Urinary bladder (tissue), 4 donors: ENCODE results near the gene SLF2. TPM values are rescaled to one million over a fixed set of nuclear protein-coding genes. Genes with fewer than 3 reads are reported as not detected.
"Not testable (repeated sequence)": the region's sequence is repeated elsewhere in the genome, so short reads cannot be mapped to it uniquely, and the experiment has no call there.

Experiments used
- DNase-seq: peaks from one replicate; pipeline ENCODE4 v3.0.0-alpha.2; 2015; ENCODE audit errors: extremely low spot score
- H3K27ac ChIP-seq: one replicate; pipeline ENCODE4 v1.5.1; 2013; ENCODE audit warnings: low read depth, mild to moderate bottlenecking, moderate library complexity
- H3K36me3 ChIP-seq: one replicate; pipeline ENCODE4 v1.6.1; 2013; ENCODE audit warnings: mild to moderate bottlenecking, moderate library complexity; ENCODE audit not compliant: insufficient read depth
- H3K4me1 ChIP-seq: one replicate; pipeline ENCODE4 v1.6.1; 2013; ENCODE audit warnings: mild to moderate bottlenecking, moderate library complexity; ENCODE audit not compliant: insufficient read depth
- H3K4me3 ChIP-seq: one replicate; pipeline ENCODE4 v1.5.1; 2013; ENCODE audit warnings: low read depth, low read length
- WGBS: extraction: QIAGEN DNeasy Blood & Tissue Kit; methylation state at CpG from one replicate; pipeline ENCODE4 v1.1.7; 2013; 5-methylcytosine and 5-hydroxymethylcytosine counted together
- polyA plus RNA-seq: library from polyadenylated mRNA; stranded (reverse); fragments of 200-250 nt; gene quantifications from one replicate; pipeline ENCODE4 v1.2.3, GENCODE V29; 2013
- total RNA-seq: library from RNA; depleted of rRNA; stranded (reverse); fragments of >200 nt; gene quantifications from one replicate; pipeline ENCODE4 v1.2.3, GENCODE V29; 2014
- donor health status: healthy with polysubstance abuse.
- donor health status: healthy.

Gene SLF2
- total and polyA plus RNA-seq, 2 donors, result 13.9 to 114 TPM

- Histone ChIP-seq H3K4me3 (no peak overlapping the region), H3K36me3 (no peaks in the 10 kb centered on the region), H3K4me1 (no peaks in the 10 kb centered on the region), H3K27ac (no peak overlapping the region)
- WGBS, result 74% methylated on average over 20 of the region's 20 CpGs
- DNase-seq, result no peak
Observed at GRCh38 chr10:100874702-100875483, 37.9 kb upstream of the SLF2 start.

- no peaks in the 10 kb centered on the region for H3K36me3 ChIP-seq
- no peak overlapping the region for H3K27ac ChIP-seq
- H3K4me1 ChIP-seq, result no peaks in the 10 kb centered on the region
- WGBS, result 62% methylated on average over 5 of the region's 5 CpGs
- no peak overlapping the region for H3K4me3 ChIP-seq
- no peak for DNase-seq
Observed at GRCh38 chr10:100875484-100876166, 37.1 kb upstream of the SLF2 start.

GRCh38 chr10:100876585-100877460 lies 35.9 kb upstream of the SLF2 start:
- no peak for DNase-seq
- H3K4me3 ChIP-seq, result no peak overlapping the region
- no peaks in the 10 kb centered on the region for H3K36me3 ChIP-seq
- 62% methylated on average over 24 of the region's 24 CpGs for WGBS
- no peak overlapping the region for H3K27ac ChIP-seq
- no peaks in the 10 kb centered on the region for H3K4me1 ChIP-seq

GRCh38 chr10:100877461-100877850 lies 35.3 kb upstream of the SLF2 start:
- Histone ChIP-seq H3K4me3 (no peak overlapping the region), H3K36me3 (no peaks in the 10 kb centered on the region), H3K4me1 (no peaks in the 10 kb centered on the region), H3K27ac (no peak overlapping the region)
- no peak for DNase-seq
- WGBS, result 87% methylated on average over 11 of the region's 11 CpGs

GRCh38 chr10:100878291-100878910 lies 34.4 kb upstream of the SLF2 start:
- DNase-seq, result no peak
- no peak overlapping the region for H3K4me3 ChIP-seq
- H3K4me1 ChIP-seq, result no peaks in the 10 kb centered on the region
- 9% methylated on average over 5 of the region's 5 CpGs for WGBS
- H3K36me3 ChIP-seq, result no peaks in the 10 kb centered on the region
- no peak overlapping the region for H3K27ac ChIP-seq

GRCh38 chr10:100879741-100880360 lies 32.9 kb upstream of the SLF2 start:
- WGBS, result 69% methylated on average over 9 of the region's 9 CpGs
- H3K4me3 ChIP-seq, result no peak overlapping the region
- DNase-seq, result no peak
- no peaks in the 10 kb centered on the region for H3K36me3 ChIP-seq
- H3K4me1 ChIP-seq, result no peaks in the 10 kb centered on the region
- H3K27ac ChIP-seq, result no peak overlapping the region

- Histone ChIP-seq H3K4me3 (no peak overlapping the region), H3K36me3 (no peaks in the 10 kb centered on the region), H3K4me1 (no peaks in the 10 kb centered on the region), H3K27ac (no peak overlapping the region)
- 71% methylated on average over 5 of the region's 5 CpGs for WGBS
- DNase-seq, result no peak
Observed at GRCh38 chr10:100881556-100882213, 31.1 kb upstream of the SLF2 start.

- Histone ChIP-seq H3K27ac (no peak overlapping the region), H3K36me3 (no peaks in the 10 kb centered on the region), H3K4me1 (no peaks in the 10 kb centered on the region), H3K4me3 (no peak overlapping the region)
- DNase-seq, result no peak
- 63% methylated on average over 8 of the region's 8 CpGs for WGBS
Observed at GRCh38 chr10:100882252-100882651, 30.5 kb upstream of the SLF2 start.

- H3K4me3 ChIP-seq, result no peak overlapping the region
- no peaks in the 10 kb centered on the region for H3K36me3 ChIP-seq
- H3K27ac ChIP-seq, result no peak overlapping the region
- no peak for DNase-seq
- 32% methylated on average over 23 of the region's 23 CpGs for WGBS
- H3K4me1 ChIP-seq, result no peaks in the 10 kb centered on the region
Observed at GRCh38 chr10:100882671-100883311, 30.0 kb upstream of the SLF2 start.

GRCh38 chr10:100883312-100883821 lies 29.4 kb upstream of the SLF2 start:
- no peak for DNase-seq
- no peak overlapping the region for H3K27ac ChIP-seq
- H3K36me3 ChIP-seq, result no peaks in the 10 kb centered on the region
- no peak overlapping the region for H3K4me3 ChIP-seq
- WGBS, result 63% methylated on average over 14 of the region's 14 CpGs
- no peaks in the 10 kb centered on the region for H3K4me1 ChIP-seq

- WGBS, result 99% methylated on average over 13 of the region's 13 CpGs
- H3K36me3 ChIP-seq, DNase-seq, H3K4me3 ChIP-seq, H3K4me1 ChIP-seq, H3K27ac ChIP-seq: not testable (repeated sequence)
Observed at GRCh38 chr10:100885611-100886010, 27.2 kb upstream of the SLF2 start.

- WGBS, result 99% methylated on average over 3 of the region's 3 CpGs
- Histone ChIP-seq H3K27ac (no peak overlapping the region), H3K4me1 (no peaks in the 10 kb centered on the region), H3K36me3 (no peaks in the 10 kb centered on the region), H3K4me3 (no peak overlapping the region)
- no peak for DNase-seq
Observed at GRCh38 chr10:100886091-100886490, 26.7 kb upstream of the SLF2 start.
